ENCODE data around the gene CLPSL1.

Gene CLPSL1

GRCh38 chr6:35798706-35799105, 17.9 kb downstream of the CLPSL1 start:
- no peak overlapping the region for H3K4ac ChIP-seq (ENCODE audit: low read depth, low read length)
- WGBS (ENCODE audit: extremely low coverage, insufficient coverage, low lambda C conversion rate) = no CpG with 5 or more reads among the region's 5 CpGs

GRCh38 chr6:35801148-35801547, 20.3 kb downstream of the CLPSL1 start:
- Histone ChIP-seq H2AK5ac (ENCODE audit: low read length) (no peak overlapping the region), H3K27me3 (ENCODE audit: insufficient read depth, low read length, poor library complexity) (no peaks in the 10 kb centered on the region), H3K4ac (ENCODE audit: low read depth, low read length) (no peak overlapping the region), H4K8ac (ENCODE audit: low read depth, low read length) (no peak overlapping the region), H3K36me3 (ENCODE audit: control insufficient read depth, insufficient read depth, low read length) (no peaks in the 10 kb centered on the region), H4K5ac (ENCODE audit: low read length) (no peak overlapping the region), H3K79me1 (ENCODE audit: low read length) (no peaks in the 10 kb centered on the region), H3K27ac (ENCODE audit: low read depth, low read length) (no peak overlapping the region), H3K4me3 (ENCODE audit: low read length) (no peak overlapping the region), H2BK15ac (replicated peaks; ENCODE audit: low read depth) (no peak overlapping the region), H3K4me2 (ENCODE audit: low read length) (no peak overlapping the region), H3K56ac (ENCODE audit: low read length) (no peak overlapping the region), H2BK5ac (ENCODE audit: low read length) (no peak overlapping the region), H3K18ac (ENCODE audit: low read length) (no peak overlapping the region), H3K9ac (ENCODE audit: low read length) (no peak overlapping the region), H3K23ac (ENCODE audit: low read length) (no peak overlapping the region), H2BK120ac (ENCODE audit: low read depth, low read length) (no peak overlapping the region), H3K4me1 (ENCODE audit: control insufficient read depth, low read depth, low read length) (peaks cover 7% of the 10 kb centered on the region), H3K79me2 (ENCODE audit: control insufficient read depth, insufficient read depth, low read length) (no peaks in the 10 kb centered on the region)
- WGBS (ENCODE audit: extremely low coverage, insufficient coverage, low lambda C conversion rate) = no CpG with 5 or more reads among the region's 3 CpGs
- DNase-seq = no peak

More at GRCh38 chr6:35798706-35799105, 17.9 kb downstream of the CLPSL1 start:
- no peak overlapping the region for H2BK15ac ChIP-seq (replicated peaks; ENCODE audit: low read depth)
- no peaks in the 10 kb centered on the region for H3K79me1 ChIP-seq (ENCODE audit: low read length)
- no peak overlapping the region for H2BK120ac ChIP-seq (ENCODE audit: low read depth, low read length)
- no peak overlapping the region for H4K8ac ChIP-seq (ENCODE audit: low read depth, low read length)
- H3K36me3 ChIP-seq (ENCODE audit: control insufficient read depth, insufficient read depth, low read length) = no peaks in the 10 kb centered on the region
- H3K79me2 ChIP-seq (ENCODE audit: control insufficient read depth, insufficient read depth, low read length) = no peaks in the 10 kb centered on the region
- H3K27ac ChIP-seq (ENCODE audit: low read depth, low read length) = no peak overlapping the region
- no peak overlapping the region for H3K18ac ChIP-seq (ENCODE audit: low read length)
- H3K4me3 ChIP-seq (ENCODE audit: low read length) = no peak overlapping the region
- peak overlapping the region; percentile 7 for H3K56ac ChIP-seq (ENCODE audit: low read length)
- H3K27me3 ChIP-seq (ENCODE audit: insufficient read depth, low read length, poor library complexity) = no peaks in the 10 kb centered on the region
- DNase-seq = no peak
- H3K4me2 ChIP-seq (ENCODE audit: low read length) = no peak overlapping the region
- H4K5ac ChIP-seq (ENCODE audit: low read length) = no peak overlapping the region
- H3K9ac ChIP-seq (ENCODE audit: low read length) = no peak overlapping the region
- no peak overlapping the region for H3K23ac ChIP-seq (ENCODE audit: low read length)
- H2BK5ac ChIP-seq (ENCODE audit: low read length) = no peak overlapping the region
- no peak overlapping the region for H2AK5ac ChIP-seq (ENCODE audit: low read length)
- H3K4me1 ChIP-seq (ENCODE audit: control insufficient read depth, low read depth, low read length) = peaks cover 7% of the 10 kb centered on the region

DNA sequence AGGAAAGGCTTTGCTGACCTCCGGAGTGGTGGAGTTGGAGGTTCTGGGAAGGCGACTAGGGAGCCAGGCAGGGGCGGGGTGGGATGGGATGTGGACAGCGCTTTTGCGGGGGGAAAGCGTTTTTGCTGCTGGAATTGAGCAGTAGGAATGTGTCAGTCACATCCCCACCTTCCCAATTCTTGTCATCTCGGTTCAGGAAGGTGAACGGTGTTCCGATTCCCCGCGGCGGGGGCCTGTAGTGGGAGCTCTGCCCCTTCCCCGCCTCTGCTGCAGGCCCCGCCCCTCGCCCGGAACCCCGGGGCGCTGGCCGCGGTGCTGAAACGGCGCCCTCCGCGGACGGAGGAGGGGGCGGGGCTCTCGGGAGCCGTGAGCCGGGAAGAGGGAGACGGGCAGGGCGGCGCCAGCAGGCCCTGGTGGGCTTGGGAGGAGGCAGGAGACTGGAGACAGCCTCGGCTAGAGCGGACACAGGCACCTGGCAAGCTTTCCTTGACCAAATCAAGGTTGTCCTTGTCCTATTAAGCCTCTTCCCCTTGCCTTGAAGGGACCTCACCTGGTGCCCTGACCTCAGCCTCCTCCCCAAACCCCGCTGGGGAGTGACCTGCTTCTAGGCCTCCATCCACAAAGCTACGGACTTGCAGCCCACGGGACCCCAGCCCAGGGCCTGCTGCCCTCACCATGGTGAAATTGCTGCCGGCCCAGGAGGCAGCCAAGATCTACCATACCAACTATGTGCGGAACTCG, 24.3 kb downstream of the CLPSL1 start, which contains the start of gene LHFPL5:
LHFPL5 (plus strand) TSS at position 357 of the 741 bp plus-strand sequence; CDS start at position 676, 319 bp downstream.
- Histone ChIP-seq H3K9ac (ENCODE audit: low read length) (no peak within 1 kb of the TSS), H2AK5ac (ENCODE audit: low read length) (no peak within 1 kb of the TSS), H3K4me1 (ENCODE audit: control insufficient read depth, low read depth, low read length) (no peaks in the 10 kb centered on the region), H3K79me2 (ENCODE audit: control insufficient read depth, insufficient read depth, low read length) (no peaks in the 10 kb centered on the region), H3K4ac (ENCODE audit: low read depth, low read length) (no peak within 1 kb of the TSS), H3K79me1 (ENCODE audit: low read length) (no peaks in the 10 kb centered on the region), H3K4me2 (ENCODE audit: low read length) (peak within 1 kb of the TSS; percentile 73), H4K8ac (ENCODE audit: low read depth, low read length) (no peak within 1 kb of the TSS), H3K23ac (ENCODE audit: low read length) (no peak within 1 kb of the TSS), H3K27me3 (ENCODE audit: insufficient read depth, low read length, poor library complexity) (no peaks in the 10 kb centered on the region), H2BK15ac (replicated peaks; ENCODE audit: low read depth) (no peak within 1 kb of the TSS), H3K4me3 (ENCODE audit: low read length) (peak within 1 kb of the TSS; percentile 39), H3K56ac (ENCODE audit: low read length) (no peak within 1 kb of the TSS), H4K5ac (ENCODE audit: low read length) (no peak within 1 kb of the TSS), H3K18ac (ENCODE audit: low read length) (no peak within 1 kb of the TSS), H2BK5ac (ENCODE audit: low read length) (no peak within 1 kb of the TSS), H3K27ac (ENCODE audit: low read depth, low read length) (no peak within 1 kb of the TSS), H2BK120ac (ENCODE audit: low read depth, low read length) (no peak within 1 kb of the TSS), H3K36me3 (ENCODE audit: control insufficient read depth, insufficient read depth, low read length) (no peaks in the 10 kb centered on the region)
- WGBS (ENCODE audit: extremely low coverage, insufficient coverage, low lambda C conversion rate) = no CpG with 5 or more reads among the region's 40 CpGs
- peak; percentile 75 for DNase-seq

GRCh38 chr6:35808688-35809087, 27.9 kb downstream of the CLPSL1 start:
- H3K56ac ChIP-seq (ENCODE audit: low read length) = no peak overlapping the region
- no peak overlapping the region for H2BK120ac ChIP-seq (ENCODE audit: low read depth, low read length)
- no peak overlapping the region for H3K4me2 ChIP-seq (ENCODE audit: low read length)
- H3K23ac ChIP-seq (ENCODE audit: low read length) = no peak overlapping the region
- H3K79me2 ChIP-seq (ENCODE audit: control insufficient read depth, insufficient read depth, low read length) = no peaks in the 10 kb centered on the region
- no peaks in the 10 kb centered on the region for H3K4me1 ChIP-seq (ENCODE audit: control insufficient read depth, low read depth, low read length)
- no peak overlapping the region for H3K4ac ChIP-seq (ENCODE audit: low read depth, low read length)
- H3K4me3 ChIP-seq (ENCODE audit: low read length) = no peak overlapping the region
- H2BK5ac ChIP-seq (ENCODE audit: low read length) = no peak overlapping the region
- no peak overlapping the region for H3K9ac ChIP-seq (ENCODE audit: low read length)
- no peaks in the 10 kb centered on the region for H3K36me3 ChIP-seq (ENCODE audit: control insufficient read depth, insufficient read depth, low read length)
- no peaks in the 10 kb centered on the region for H3K27me3 ChIP-seq (ENCODE audit: insufficient read depth, low read length, poor library complexity)
- no peak overlapping the region for H4K8ac ChIP-seq (ENCODE audit: low read depth, low read length)
- WGBS (ENCODE audit: extremely low coverage, insufficient coverage, low lambda C conversion rate) = no CpG with 5 or more reads among the region's 3 CpGs
- H3K27ac ChIP-seq (ENCODE audit: low read depth, low read length) = no peak overlapping the region
- no peak overlapping the region for H2BK15ac ChIP-seq (replicated peaks; ENCODE audit: low read depth)
- no peaks in the 10 kb centered on the region for H3K79me1 ChIP-seq (ENCODE audit: low read length)
- H4K5ac ChIP-seq (ENCODE audit: low read length) = no peak overlapping the region
- no peak overlapping the region for H2AK5ac ChIP-seq (ENCODE audit: low read length)
- H3K18ac ChIP-seq (ENCODE audit: low read length) = no peak overlapping the region
- no peak for DNase-seq

DNA sequence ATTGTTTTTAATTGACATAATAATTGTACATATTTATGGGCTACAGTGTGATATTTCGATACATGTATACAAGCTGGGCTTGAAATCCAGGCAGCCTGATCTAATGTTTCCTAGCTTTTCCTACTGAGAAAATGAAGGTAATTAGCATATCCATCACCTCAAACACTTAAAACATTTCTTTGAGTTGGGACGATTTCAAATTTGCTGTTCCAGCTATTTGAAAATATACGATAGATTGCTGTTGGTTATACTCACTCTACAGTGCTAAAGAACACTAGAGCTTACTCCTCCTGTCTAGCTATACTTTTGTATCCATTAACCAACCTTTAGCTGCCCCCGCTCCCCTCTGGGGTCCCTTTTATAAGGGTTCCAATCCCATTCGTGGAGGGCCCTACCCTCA, 29.0 kb downstream of the CLPSL1 start:
- Histone ChIP-seq H2AK5ac (ENCODE audit: low read length) (no peak overlapping the region), H2BK120ac (ENCODE audit: low read depth, low read length) (no peak overlapping the region), H2BK5ac (ENCODE audit: low read length) (no peak overlapping the region), H4K8ac (ENCODE audit: low read depth, low read length) (no peak overlapping the region), H3K23ac (ENCODE audit: low read length) (no peak overlapping the region), H3K27me3 (ENCODE audit: insufficient read depth, low read length, poor library complexity) (no peaks in the 10 kb centered on the region), H3K27ac (ENCODE audit: low read depth, low read length) (no peak overlapping the region), H3K4me1 (ENCODE audit: control insufficient read depth, low read depth, low read length) (no peaks in the 10 kb centered on the region), H3K18ac (ENCODE audit: low read length) (no peak overlapping the region), H3K4ac (ENCODE audit: low read depth, low read length) (no peak overlapping the region), H3K79me2 (ENCODE audit: control insufficient read depth, insufficient read depth, low read length) (no peaks in the 10 kb centered on the region), H3K36me3 (ENCODE audit: control insufficient read depth, insufficient read depth, low read length) (no peaks in the 10 kb centered on the region), H3K4me3 (ENCODE audit: low read length) (no peak overlapping the region), H3K56ac (ENCODE audit: low read length) (no peak overlapping the region), H2BK15ac (replicated peaks; ENCODE audit: low read depth) (no peak overlapping the region), H3K9ac (ENCODE audit: low read length) (no peak overlapping the region), H4K5ac (ENCODE audit: low read length) (no peak overlapping the region), H3K4me2 (ENCODE audit: low read length) (no peak overlapping the region), H3K79me1 (ENCODE audit: low read length) (no peaks in the 10 kb centered on the region)
- no CpG with 5 or more reads among the region's 5 CpGs for WGBS (ENCODE audit: extremely low coverage, insufficient coverage, low lambda C conversion rate)
- no peak for DNase-seq
